Measurements from ENCODE around the gene KCNIP1. TPM values are rescaled to one million over a fixed set of nuclear protein-coding genes. Genes with fewer than 3 reads are reported as not detected.

Gene KCNIP1
- total and polyA plus RNA-seq, 2 experiments from 2014 or later: 0.43 to 0.80 TPM

DNA sequence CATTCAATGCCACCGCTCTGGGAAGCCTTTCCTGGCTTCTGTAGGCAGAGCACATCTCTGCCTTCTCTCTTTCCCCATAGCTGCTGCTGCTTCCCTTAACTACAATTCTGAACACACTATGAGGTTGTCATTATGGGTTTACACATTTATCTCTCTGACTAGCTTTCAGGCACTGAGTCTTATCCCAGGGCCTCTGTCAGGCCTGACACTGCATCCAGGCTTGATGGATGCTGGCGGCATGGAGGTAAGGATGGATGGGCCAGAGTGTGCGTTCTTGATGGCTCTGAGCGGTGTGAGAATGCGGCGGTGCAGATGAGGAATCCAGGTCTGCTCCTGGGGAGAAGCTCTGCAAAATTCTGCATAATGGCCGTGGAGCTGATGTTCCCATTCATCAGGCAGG is 6.3 kb downstream of the KCNIP1 start:
- no peak overlapping the region for H3K4me3 ChIP-seq
- H3K27me3 ChIP-seq: peaks cover 6% of the 10 kb centered on the region
- TF ChIP-seq EZH2phosphoT487 (IDR thresholded peaks at IDR 0.05; ENCODE audit: low read depth, severe bottlenecking, unreplicated experiment) (no peak), EZH2 (IDR thresholded peaks at IDR 0.05; ENCODE audit: borderline replicate concordance) (no peak)
- TF ChIP-seq, protein P1, sequence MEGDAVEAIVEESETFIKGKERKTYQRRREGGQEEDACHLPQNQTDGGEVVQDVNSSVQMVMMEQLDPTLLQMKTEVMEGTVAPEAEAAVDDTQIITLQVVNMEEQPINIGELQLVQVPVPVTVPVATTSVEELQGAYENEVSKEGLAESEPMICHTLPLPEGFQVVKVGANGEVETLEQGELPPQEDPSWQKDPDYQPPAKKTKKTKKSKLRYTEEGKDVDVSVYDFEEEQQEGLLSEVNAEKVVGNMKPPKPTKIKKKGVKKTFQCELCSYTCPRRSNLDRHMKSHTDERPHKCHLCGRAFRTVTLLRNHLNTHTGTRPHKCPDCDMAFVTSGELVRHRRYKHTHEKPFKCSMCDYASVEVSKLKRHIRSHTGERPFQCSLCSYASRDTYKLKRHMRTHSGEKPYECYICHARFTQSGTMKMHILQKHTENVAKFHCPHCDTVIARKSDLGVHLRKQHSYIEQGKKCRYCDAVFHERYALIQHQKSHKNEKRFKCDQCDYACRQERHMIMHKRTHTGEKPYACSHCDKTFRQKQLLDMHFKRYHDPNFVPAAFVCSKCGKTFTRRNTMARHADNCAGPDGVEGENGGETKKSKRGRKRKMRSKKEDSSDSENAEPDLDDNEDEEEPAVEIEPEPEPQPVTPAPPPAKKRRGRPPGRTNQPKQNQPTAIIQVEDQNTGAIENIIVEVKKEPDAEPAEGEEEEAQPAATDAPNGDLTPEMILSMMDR (IDR thresholded peaks at IDR 0.05; ENCODE audit: poor library complexity): no peak
- H3K4me1 ChIP-seq (ENCODE audit: insufficient read depth): peaks cover 3% of the 10 kb centered on the region
- H3K9me3 ChIP-seq (ENCODE audit: low read depth): no peaks in the 10 kb centered on the region
- H3K36me3 ChIP-seq (replicated peaks; ENCODE audit: insufficient read depth, low read depth): no peaks in the 10 kb centered on the region
- H3K4me2 ChIP-seq: no peak overlapping the region
- DNase-seq (ENCODE audit: low spot score): no peak
- no peaks in the 10 kb centered on the region for H3K9me2 ChIP-seq (replicated peaks; ENCODE audit: insufficient read depth)
- 94% methylated on average over 7 of the region's 7 CpGs for WGBS (ENCODE audit: low lambda C conversion rate, missing lambda C conversion rate)
- H3K79me2 ChIP-seq: no peaks in the 10 kb centered on the region
- H2AFZ ChIP-seq: no peak overlapping the region
- H3K27ac ChIP-seq: no peak overlapping the region
- no peaks in the 10 kb centered on the region for H4K20me1 ChIP-seq (ENCODE audit: insufficient read depth, poor library complexity, severe bottlenecking)

DNA sequence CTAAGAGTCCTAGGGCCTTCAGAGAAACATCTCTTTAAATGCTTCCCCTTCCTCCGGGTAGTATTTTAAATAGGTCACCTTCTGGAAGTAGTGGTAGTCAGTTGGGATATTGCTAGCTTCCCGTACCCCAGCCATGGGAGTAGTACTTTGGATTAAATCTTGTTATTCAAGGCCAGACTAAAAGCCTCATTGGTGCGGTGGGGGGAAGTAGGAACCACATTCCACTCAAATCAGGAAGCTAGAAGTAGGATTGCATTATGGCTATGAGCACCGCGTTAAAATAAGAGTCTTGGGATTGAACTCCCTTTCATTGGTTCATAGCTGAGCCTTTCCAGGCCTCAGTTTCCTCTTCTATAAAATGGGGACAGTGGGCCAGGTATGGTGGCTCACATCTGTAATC is 6.7 kb downstream of the KCNIP1 start:
- WGBS (ENCODE audit: low lambda C conversion rate, missing lambda C conversion rate): 96% methylated on average over 5 of the region's 5 CpGs
- Histone ChIP-seq H3K9me3 (ENCODE audit: low read depth) (no peaks in the 10 kb centered on the region), H3K27me3 (peaks cover 1% of the 10 kb centered on the region), H3K4me3 (no peak overlapping the region), H4K20me1 (ENCODE audit: insufficient read depth, poor library complexity, severe bottlenecking) (no peaks in the 10 kb centered on the region), H3K4me1 (ENCODE audit: insufficient read depth) (peaks cover 3% of the 10 kb centered on the region), H3K9me2 (replicated peaks; ENCODE audit: insufficient read depth) (no peaks in the 10 kb centered on the region), H3K79me2 (no peaks in the 10 kb centered on the region), H3K36me3 (replicated peaks; ENCODE audit: insufficient read depth, low read depth) (no peaks in the 10 kb centered on the region), H3K27ac (no peak overlapping the region), H3K4me2 (no peak overlapping the region), H2AFZ (no peak overlapping the region)
- TF ChIP-seq, protein P1 (IDR thresholded peaks at IDR 0.05; ENCODE audit: poor library complexity): no peak
- no peak for TF ChIP-seq EZH2 (IDR thresholded peaks at IDR 0.05; ENCODE audit: borderline replicate concordance)
- TF ChIP-seq EZH2phosphoT487 (IDR thresholded peaks at IDR 0.05; ENCODE audit: low read depth, severe bottlenecking, unreplicated experiment): no peak
- DNase-seq (ENCODE audit: low spot score): no peak

DNA sequence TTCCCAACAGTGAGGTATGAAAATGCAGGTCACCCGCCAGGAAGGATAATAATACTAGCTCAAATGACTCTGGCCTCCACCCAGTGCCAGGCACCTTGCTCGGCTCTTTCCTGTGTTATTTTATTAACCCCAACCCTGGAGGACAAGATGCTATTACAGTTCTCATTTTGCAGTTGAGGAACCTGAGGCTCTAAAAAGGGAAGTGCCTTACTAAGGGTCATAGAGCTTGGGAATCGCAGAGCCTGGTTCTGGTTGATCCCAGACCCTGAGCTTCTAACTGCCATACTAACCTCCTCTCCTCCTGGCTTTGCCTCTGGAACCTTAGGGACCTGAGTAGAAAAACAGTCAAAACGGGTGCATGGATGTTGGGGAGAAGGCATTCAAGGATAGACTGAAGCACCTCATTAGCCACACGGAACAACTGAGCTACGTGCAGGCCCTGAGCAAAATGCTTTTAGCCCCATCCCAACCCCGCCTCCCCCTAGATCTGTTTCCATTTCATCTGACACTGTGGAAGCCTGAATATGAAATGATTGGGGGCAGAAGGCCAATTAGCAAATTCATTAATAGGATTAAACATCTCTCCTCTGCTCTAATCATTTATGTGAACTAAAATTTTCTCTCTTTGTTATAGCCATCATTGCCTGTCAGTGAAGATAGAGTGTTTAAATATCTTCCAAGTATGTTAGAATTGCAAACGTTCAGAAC is 7.9 kb downstream of the KCNIP1 start:
- Histone ChIP-seq H3K27ac (no peak overlapping the region), H3K9me3 (ENCODE audit: low read depth) (no peaks in the 10 kb centered on the region), H2AFZ (no peak overlapping the region), H3K36me3 (replicated peaks; ENCODE audit: insufficient read depth, low read depth) (no peaks in the 10 kb centered on the region), H3K4me2 (no peak overlapping the region), H3K27me3 (no peaks in the 10 kb centered on the region), H3K4me3 (no peak overlapping the region), H3K79me2 (no peaks in the 10 kb centered on the region), H3K9me2 (replicated peaks; ENCODE audit: insufficient read depth) (no peaks in the 10 kb centered on the region), H4K20me1 (ENCODE audit: insufficient read depth, poor library complexity, severe bottlenecking) (no peaks in the 10 kb centered on the region), H3K4me1 (ENCODE audit: insufficient read depth) (peaks cover 3% of the 10 kb centered on the region)
- WGBS (ENCODE audit: low lambda C conversion rate, missing lambda C conversion rate): 87% methylated on average over 8 of the region's 8 CpGs
- TF ChIP-seq, protein P1 (IDR thresholded peaks at IDR 0.05; ENCODE audit: poor library complexity): no peak
- no peak for TF ChIP-seq EZH2phosphoT487 (IDR thresholded peaks at IDR 0.05; ENCODE audit: low read depth, severe bottlenecking, unreplicated experiment)
- no peak for TF ChIP-seq EZH2 (IDR thresholded peaks at IDR 0.05; ENCODE audit: borderline replicate concordance)
- DNase-seq (ENCODE audit: low spot score): no peak

All from hepatocyte (in vitro differentiated cells).